ENCODE data around the gene KLK15.

DNA sequence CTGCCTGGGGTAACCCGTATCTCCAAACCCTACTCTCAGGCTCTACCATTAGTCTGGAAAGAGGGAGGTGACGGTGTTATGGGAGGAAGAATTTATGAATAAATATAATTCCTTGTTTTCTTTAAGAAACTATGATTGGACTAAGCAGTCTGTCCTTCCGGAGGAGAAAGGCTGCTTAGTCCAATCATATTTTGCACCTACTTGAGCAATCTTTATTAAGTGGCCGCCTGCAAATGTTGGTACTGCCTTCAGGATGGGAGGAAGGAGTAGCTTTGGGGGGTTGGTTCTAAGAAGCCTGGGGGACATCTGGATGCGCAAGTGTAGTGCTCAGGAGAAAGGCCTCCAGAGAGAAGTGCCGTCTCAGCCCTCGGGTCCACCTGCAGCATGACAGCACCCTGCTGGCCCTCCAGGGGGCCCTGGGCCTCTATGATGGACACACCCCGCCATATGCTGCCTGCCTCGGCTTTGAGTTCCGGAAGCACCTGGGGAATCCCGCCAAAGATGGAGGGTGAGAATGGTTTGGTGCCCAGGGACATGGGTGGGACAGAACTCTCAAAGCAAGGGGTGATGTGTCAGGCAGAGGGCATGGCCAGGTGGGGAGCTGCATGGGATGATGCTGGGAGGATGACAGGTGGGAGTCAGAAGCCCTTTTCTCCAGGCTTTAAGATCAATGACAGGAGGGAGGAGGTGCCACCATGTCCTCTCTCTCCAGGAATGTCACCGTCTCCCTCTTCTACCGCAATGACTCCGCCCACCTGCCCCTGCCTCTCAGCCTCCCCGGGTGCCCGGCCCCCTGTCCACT, 39.1 kb downstream of the KLK15 start:
- TF ChIP-seq EZH2 (IDR thresholded peaks at IDR 0.05; ENCODE audit: insufficient read depth, poor library complexity, severe bottlenecking) (no peak), EZH2phosphoT487 (IDR thresholded peaks at IDR 0.05; ENCODE audit: insufficient read depth, low read depth) (no peak)

Data from GM23248 (cell line).